HG02610 (cell line): ENCODE results near the gene CCDC137.

Experiments
- ATAC-seq: cut with Tn5 transposase; IDR thresholded peaks from one replicate; pipeline ENCODE4 v1.9.1; 2021; ENCODE audit warnings: mild to moderate bottlenecking, moderate library complexity; ENCODE audit not compliant: unreplicated experiment

The CCDC137 gene

DNA sequence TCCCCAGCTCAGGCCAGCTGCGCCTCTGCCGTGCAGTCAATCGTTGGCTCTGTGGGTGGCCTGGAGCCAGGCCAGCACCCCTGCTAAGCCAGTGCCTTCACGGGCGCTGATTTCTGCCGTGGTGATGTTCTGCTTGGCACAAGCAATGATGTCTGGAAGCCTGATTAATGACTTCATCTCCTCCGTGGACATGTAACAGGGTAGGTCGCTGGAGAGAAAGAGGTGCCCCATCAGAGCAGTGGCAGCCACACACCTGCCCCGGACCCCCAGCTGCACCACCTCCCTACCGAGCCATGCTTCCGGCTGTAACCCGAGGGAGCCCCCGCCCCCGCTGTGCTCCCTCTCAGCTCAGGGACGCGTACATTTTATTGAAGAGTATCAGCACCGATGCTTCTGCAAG lies 15.1 kb downstream of the CCDC137 start:
- no peak for ATAC-seq

DNA sequence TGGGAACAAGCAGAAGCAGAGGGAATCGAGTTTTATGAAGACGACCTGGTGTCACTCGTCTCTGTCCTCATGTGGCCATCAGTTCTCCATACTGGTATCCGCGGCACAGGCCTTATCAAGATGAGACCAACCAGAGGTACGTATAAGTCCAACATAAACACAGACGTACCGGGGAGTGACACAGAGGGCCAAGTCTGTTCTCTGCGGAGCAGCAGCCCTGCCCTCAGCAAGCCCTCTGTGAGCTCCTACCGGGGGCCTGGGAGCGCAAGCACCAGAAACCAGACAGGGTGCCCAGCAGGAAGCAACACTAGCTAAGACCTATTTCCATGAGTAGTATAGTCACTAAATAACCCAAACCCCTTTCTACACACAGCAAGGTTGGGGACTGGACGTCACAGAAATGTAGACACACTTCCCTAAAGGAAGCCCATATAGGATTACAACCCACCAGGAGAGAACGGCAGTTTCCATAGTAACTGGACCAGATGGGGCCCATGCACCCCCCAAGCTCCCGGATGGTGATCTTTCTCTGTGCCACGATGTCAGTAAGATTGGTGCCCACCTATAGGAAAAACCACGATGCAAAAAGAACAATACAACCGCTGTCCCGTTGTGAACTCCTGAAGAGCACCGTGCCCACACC lies 16.1 kb downstream of the CCDC137 start:
- ATAC-seq = no peak

DNA sequence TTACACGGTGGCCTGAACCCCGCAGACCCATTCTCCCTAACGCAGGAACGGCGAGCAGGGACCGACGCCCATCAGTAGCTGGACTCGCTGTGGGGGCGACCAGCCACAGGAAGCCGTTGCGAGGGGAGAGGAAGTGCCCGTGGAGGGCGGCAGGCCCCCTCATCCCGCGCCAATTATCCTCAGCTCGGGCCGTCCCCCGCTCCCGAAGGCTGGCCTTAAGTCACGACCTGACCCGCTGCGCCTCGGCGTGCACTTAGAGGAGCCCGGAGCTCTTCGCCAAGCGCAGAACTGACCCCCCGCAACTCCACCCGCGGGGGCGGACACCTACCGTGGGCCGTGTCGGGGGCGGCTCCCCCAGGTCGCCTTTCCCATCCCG lies 16.7 kb downstream of the CCDC137 start:
- peak; percentile 15 for ATAC-seq

DNA sequence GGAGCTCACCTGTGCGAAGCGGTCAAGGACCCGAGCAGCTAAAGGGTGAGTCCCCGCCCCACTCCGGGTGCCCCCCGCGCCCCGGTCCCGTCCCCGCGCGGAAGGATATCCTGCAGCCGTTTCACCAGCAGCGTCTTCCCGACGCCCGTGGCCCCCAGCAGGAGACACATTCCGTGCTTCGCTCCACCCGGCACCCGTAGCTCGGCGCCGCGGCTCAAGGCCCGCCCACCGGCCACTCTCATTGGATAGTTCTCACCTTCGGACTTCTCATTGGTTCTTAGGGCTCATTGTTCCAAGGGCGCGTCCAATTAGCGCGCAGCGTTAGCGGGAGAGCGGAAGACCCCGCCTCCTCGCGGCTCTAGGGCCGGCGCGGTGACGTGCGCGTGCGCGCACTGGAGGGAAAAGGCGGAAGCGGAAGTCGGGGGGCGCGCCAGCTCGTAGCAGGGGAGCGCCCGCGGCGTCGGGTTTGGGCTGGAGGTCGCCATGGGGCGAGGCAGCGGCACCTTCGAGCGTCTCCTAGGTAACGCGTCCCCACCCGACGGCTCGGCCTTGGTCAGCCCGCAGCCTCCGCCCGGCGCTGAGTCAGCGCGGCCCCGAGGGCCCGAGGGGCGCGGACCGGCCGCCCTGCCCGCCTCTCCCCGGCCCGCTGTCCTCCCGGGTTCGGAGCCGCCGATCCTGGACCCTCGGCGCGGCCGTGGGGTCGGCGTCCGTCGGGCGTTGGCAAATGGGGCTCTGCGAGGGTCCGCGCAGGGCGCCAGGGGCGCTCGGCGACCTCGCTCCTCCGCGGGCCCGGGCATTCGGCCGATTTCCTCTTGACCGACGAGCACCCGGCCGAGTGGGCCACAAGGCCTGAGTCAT lies 17.3 kb downstream of the CCDC137 start, which contains the start of the genes ARL16 and HGS:
TSS of gene ARL16 (minus strand) at position 214 of the 858 bp plus-strand sequence. CDS start at position 170, 44 bp downstream.
TSS of gene HGS (plus strand) at position 428 of the 858 bp plus-strand sequence. CDS start at position 484, 56 bp downstream.
- ATAC-seq = peak; percentile 90

DNA sequence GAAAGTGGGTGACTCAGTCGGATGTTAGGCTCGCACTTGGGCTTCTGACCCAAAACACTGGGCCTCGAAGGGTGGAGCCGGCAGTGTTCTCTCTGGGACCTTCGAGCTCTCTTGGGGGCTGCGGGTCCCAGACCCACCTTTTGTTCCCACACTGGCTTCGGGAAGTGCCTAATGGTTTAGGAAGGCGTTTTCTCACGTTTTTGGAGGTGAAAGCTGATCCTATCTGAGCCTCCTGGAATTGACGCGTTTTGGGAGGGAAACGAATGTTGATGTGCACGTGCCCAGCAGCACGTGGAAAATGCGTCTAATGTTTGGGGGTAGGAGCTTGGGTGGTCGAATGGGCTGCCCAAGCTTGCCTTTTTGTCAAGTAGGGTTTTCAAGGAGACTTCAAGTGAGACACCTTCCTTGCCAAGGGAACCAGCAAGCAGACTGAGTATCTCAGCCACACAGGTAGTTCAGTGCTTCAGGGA lies 17.9 kb downstream of the CCDC137 start:
- no peak for ATAC-seq

DNA sequence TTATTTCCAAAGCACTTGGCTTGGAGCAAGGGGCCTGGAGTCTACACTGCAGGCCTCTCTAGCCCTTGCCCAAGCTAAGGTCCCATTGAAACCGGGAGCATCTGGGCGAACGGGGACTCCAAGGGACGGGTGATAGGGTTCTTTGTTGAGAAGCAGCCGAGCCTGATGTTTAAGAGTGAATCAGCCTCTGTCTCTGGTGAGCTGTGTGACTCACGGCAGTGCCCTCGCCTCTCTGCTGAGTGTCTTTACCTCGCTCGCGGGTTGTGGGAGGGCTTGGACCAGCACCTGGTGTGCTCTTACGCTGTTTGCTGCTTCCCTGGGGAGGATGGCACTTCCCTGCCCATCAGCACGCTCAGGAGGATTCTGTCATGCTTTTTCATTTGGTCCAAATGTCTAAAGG lies 18.6 kb downstream of the CCDC137 start:
- ATAC-seq = no peak

DNA sequence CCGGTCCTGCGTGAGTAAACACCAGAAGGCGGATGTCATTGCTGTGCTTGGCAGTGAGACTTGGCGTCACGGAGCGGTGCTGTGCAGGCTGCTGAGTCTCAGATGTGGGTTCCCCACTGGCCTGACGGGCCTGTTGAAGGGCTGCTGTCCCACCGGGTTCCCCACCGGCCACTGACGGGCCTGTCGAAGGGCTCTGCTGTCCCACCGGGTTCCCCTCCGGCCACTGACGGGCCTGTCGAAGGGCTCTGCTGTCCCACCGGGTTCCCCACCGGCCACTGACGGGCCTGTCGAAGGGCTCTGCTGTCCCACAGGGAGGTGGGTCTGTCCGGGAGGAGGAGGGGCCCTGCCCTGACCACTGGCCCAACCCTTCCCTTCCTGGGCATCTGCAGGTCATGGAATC lies 20.1 kb downstream of the CCDC137 start:
- ATAC-seq = no peak

DNA sequence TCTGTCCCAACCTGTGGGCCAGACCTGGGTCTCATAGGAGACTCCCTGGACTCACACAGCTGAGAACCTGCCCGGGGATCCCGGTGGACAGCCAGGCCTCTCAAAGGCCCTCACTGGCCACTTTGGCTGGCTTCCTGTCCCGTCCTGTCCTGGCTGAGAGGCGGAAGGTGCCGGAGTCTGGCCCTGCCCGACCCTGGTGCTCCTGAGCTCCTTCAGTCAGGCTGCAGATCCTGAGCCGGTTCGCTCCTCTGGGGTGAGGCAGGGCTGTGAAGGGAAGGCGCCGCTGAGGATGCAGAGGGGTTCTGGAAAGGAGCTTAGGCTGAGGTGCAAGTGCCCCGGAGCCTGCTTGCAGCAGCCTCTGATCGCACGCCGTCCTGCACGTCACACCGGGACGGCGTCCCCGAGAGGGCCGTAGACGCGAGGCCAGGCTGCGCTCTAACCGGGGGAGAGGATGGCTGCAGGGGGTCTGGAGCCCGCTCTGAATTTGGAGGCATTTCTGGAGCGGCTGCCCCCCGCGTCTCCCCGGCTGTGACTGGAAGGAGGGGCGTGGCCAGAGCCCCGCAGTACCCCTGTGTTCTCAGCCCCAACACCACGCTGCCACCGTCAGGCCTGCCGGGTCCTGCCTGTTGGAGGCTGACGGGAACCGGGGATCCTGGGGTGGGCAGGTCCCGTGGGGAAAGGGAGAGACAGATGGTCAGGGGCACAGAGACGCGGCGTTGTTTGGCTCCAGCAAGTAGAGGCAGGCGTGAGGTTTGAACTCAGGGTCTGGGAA lies 21.4 kb downstream of the CCDC137 start:
- no peak for ATAC-seq

DNA sequence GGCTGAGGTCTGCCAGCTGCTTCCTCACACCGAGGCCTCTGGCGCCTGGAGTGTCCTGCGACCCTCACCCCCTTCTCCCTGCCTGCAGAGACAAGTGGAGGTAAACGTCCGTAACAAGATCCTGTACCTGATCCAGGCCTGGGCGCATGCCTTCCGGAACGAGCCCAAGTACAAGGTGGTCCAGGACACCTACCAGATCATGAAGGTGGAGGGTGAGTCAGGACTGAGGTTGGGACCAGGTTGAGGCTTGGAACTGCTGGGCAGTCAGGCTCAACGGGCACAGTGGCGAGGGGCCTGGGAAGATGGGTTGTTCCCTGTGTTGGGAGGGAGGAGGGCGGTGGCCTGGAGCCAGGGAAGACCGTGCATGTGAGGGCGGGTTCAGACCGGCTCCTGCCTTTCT lies 22.1 kb downstream of the CCDC137 start:
- no peak for ATAC-seq

DNA sequence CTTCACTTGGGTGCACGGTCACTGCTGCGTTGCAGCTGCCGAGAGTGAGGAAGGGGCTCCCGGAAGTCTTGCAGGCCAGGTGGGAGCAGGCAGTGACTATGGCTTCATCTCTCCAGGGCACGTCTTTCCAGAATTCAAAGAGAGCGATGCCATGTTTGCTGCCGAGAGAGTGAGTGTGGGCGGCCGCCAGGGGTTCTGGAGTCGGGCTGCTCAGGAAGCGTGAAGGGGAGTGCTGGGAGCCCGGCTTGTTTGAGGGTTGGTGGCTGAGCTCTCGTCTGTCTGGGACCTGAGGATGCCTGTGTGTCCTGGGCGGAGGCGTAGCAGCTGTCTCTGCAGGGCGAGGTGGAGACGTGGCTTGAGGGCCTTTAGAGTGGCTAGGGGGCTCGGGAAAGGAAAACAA lies 23.5 kb downstream of the CCDC137 start:
- ATAC-seq = no peak

DNA sequence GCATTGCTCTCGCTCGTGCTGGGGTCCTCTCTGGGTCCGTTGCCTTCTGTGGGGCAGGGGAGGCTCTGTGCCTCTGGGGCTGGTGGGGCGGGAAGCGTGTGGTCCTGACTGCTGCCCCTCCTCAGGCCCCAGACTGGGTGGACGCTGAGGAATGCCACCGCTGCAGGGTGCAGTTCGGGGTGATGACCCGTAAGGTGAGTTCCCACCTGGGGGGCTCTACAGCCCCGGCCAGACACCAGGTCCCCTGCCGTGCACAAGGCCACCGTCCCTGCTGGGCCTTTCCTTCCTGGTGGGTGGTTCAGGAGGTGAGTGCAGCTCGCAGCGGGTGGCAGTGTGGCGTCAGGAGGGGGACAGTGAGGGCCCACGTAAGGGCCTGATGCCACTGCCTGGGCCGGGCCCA lies 24.0 kb downstream of the CCDC137 start:
- no peak for ATAC-seq

DNA sequence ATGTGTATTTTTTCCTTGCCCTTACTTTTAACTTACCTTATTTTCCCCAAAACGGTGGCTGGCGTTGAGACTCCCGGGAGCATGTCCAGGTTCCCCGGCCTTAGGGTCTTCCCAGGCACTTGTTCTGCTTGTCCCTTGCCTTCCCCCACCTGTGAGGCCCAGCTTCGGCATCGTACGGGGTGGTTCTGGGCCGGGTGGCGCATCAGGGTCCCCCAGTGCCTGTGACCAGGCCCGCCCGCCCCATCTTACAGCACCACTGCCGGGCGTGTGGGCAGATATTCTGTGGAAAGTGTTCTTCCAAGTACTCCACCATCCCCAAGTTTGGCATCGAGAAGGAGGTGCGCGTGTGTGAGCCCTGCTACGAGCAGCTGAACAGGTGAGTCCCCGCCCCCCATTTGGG lies 24.7 kb downstream of the CCDC137 start:
- no peak for ATAC-seq

DNA sequence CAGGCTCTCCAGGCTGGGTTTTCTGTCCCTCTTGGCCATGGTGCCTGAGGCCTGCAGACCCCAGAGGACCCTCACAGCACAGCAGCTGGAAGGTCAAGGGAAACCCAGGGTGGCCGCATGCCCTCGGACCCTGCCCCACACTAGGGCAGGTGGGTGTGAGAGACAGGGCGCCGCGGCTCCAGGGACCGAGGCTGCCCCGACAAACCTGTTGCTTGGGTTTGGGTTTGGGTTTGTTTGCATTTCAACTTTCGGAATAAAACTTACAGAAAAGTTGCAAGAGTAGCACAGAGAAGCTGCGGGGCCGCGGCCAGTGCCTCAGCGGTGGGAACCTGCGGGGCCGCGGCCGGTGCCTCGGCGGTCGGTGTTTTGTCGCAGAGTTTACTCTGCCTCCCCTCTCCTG lies 25.1 kb downstream of the CCDC137 start:
- ATAC-seq = no peak

DNA sequence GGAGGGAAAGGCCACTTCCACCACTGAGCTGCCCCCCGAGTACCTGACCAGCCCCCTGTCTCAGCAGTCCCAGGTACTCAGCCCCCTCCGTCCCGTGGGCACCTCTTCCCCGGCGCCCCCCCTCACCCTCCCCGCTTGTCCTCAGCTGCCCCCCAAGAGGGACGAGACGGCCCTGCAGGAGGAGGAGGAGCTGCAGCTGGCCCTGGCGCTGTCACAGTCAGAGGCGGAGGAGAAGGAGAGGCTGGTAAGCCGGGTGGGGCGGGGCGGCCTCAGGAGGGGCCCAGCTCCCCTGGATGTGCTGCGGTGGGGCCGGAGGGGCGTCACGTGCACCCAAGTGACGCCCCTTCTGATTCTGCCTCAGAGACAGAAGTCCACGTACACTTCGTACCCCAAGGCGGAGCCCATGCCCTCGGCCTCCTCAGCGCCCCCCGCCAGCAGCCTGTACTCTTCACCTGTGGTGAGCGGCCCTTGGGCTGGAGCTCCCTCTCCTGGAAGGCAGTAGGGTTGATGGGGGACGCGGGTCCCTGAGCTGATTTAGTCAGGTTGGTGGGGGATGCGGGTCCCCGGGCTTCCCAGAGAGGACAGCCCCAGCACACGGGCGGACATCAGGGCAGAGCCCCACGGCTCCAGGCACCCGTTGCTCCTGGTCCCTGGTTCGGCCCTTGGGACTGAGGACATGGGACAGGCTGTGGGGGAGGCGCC lies 27.1 kb downstream of the CCDC137 start:
- ATAC-seq = no peak

DNA sequence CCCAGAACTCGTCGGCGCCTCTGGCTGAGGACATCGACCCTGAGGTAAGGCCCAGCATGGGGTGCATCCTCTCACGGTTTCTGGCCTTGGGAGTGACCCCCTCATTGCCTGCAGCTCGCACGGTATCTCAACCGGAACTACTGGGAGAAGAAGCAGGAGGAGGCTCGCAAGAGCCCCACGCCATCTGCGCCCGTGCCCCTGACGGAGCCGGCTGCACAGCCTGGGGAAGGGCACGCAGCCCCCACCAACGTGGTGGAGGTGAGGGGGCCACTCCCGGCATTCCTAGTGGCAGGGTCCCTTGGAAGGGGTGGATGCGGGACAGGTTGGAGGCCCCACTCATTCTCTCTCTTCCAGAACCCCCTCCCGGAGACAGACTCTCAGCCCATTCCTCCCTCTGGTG lies 28.3 kb downstream of the CCDC137 start:
- no peak for ATAC-seq

DNA sequence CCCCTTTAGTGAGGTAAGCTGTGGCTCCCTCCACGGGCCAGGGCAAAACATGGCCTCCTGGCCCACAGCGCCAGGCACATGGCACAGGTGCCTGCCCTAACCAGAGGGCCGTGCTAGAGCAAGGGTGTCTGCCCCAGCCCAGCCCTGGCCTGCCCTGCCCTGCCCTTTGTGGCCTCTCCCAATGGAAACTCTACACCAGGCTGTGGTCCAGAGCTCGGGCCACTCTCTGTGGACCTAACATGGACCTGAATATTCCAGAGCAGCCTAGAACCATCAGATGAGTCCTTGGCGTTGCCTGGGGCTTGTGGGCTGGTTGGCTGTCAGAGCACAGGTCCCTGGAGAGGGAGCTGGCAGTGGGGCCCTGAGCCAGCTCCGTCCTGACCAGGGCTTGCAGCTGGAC lies 28.7 kb downstream of the CCDC137 start:
- ATAC-seq = no peak

DNA sequence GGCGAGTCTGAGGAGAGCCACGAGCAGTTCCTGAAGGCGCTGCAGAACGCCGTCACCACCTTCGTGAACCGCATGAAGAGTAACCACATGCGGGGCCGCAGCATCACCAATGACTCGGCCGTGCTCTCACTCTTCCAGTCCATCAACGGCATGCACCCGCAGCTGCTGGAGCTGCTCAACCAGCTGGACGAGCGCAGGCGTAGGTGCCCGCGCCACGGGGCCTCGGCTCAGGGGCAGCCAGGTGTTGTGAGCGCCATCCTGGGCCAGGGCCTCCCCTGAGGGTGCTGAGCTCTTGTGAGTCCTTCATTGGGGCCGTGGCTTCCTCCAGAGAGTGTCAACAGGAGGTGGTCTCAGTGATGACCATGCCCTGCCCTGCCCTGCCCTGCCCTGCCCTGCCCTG lies 29.3 kb downstream of the CCDC137 start:
- no peak for ATAC-seq

DNA sequence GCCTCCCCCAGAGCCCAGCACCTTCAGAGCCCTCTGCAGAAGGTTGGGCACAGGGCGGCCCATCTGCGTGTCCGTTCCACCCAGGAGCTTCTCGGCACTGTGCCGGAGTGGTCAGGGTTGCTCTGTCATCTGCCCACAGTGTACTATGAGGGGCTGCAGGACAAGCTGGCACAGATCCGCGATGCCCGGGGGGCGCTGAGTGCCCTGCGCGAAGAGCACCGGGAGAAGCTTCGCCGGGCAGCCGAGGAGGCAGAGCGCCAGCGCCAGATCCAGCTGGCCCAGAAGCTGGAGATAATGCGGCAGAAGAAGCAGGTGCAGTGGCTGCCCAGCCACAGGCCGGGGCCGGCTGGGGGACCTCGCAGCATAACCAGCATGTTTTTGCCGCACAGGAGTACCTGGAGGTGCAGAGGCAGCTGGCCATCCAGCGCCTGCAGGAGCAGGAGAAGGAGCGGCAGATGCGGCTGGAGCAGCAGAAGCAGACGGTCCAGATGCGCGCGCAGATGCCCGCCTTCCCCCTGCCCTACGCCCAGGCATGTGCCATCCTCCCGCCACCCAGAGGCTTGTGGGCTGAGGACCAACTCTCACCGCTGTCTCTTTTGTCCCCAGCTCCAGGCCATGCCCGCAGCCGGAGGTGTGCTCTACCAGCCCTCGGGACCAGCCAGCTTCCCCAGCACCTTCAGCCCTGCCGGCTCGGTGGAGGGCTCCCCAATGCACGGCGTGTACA lies 29.8 kb downstream of the CCDC137 start:
- no peak for ATAC-seq

DNA sequence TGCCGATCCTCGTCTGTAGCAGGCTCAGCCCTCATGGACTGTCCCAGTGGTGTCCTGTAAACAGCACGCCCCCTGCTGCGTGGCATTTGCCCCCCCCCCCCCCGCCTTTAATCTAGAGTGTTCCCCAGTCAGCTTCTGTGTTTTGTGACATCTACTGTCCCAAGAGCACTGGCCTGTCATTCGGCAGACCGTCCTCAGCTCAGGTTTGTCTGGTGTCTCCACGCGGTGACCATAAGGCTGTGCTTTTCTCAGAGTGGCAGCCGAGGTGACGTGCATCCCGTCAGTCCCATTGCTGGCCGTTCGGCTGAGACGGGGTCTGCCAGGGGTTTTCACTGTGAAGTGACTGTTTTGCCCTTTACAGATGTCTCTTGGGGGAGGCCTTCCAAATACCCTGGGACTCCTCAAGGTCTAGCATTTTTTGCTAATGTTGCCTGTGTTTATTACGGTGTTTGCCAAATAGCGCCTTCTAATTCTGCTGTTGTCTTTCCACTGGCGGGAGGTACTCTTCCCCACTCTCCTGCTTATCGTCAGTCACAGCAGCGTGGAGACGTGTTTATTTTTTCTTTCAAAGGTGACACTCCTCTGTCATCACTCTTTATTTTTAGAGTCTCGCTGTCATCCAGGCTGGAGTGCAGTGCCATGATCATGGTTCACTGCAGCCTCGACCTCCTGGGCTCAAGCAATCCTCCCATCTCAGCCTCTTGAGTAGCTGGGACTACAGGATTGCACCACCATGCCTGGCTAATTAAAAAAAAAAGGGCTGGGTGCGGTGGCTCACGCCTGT lies 30.9 kb downstream of the CCDC137 start:
- ATAC-seq = no peak
